LNCaP clone FGC (cell line): ENCODE results near the gene SNPH.

Experiments
- DNase-seq: peaks from one replicate; pipeline ENCODE4 v3.0.0-alpha.2; 2011; ENCODE audit warnings: low read depth
- H3K4me3 ChIP-seq: 2 replicates; pipeline ENCODE4 v1.5.1; 2011; ENCODE audit warnings: mild to moderate bottlenecking, low read depth, low read length, control low read depth
- TF ChIP-seq, protein P1 (sequence below): IDR thresholded peaks from 2 replicates; pipeline ENCODE4 v1.5.1; 2012; ENCODE audit warnings: mild to moderate bottlenecking; ENCODE audit not compliant: control insufficient read depth, insufficient read depth; ENCODE audit errors: extremely low read depth

The SNPH gene

DNA sequence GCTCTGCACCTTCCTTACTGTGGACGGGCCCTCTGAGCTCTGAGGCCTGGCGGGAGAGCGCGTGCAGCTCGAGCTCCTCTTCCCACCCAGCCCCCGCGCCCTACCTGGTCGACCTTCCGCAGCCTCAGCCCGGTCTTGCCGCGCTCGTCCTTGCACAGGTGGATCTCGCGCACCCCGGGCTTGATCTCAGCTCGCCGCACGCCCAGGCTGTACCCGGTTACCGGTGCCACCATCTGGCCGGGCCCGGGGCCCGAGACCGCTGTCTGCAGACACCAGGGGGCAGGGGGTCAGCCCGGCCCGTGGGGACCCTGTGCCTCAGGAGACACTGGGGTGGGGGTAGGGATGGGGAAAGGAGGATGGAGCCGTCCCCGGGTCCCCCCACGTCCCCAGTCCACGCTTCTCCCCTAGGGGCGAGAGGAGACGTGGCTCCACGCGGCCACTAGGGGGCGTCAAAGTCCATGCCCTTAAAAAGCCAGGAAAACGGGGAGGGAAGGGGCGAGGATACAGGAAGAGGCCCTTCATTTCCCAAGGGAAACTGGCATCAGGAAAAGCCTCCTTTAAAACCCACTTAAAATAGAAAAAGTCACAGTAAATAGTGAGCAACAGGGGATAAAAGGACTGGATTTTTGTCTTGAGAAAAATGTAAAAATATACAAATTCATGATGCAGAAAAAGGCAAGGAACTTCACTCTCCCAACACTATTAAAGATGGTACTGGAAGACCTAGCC is 47.3 kb downstream of the SNPH start:
- TF ChIP-seq, protein P1, sequence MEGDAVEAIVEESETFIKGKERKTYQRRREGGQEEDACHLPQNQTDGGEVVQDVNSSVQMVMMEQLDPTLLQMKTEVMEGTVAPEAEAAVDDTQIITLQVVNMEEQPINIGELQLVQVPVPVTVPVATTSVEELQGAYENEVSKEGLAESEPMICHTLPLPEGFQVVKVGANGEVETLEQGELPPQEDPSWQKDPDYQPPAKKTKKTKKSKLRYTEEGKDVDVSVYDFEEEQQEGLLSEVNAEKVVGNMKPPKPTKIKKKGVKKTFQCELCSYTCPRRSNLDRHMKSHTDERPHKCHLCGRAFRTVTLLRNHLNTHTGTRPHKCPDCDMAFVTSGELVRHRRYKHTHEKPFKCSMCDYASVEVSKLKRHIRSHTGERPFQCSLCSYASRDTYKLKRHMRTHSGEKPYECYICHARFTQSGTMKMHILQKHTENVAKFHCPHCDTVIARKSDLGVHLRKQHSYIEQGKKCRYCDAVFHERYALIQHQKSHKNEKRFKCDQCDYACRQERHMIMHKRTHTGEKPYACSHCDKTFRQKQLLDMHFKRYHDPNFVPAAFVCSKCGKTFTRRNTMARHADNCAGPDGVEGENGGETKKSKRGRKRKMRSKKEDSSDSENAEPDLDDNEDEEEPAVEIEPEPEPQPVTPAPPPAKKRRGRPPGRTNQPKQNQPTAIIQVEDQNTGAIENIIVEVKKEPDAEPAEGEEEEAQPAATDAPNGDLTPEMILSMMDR, result peak; percentile 92
- no peak for DNase-seq
- H3K4me3 ChIP-seq, result no peak overlapping the region

DNA sequence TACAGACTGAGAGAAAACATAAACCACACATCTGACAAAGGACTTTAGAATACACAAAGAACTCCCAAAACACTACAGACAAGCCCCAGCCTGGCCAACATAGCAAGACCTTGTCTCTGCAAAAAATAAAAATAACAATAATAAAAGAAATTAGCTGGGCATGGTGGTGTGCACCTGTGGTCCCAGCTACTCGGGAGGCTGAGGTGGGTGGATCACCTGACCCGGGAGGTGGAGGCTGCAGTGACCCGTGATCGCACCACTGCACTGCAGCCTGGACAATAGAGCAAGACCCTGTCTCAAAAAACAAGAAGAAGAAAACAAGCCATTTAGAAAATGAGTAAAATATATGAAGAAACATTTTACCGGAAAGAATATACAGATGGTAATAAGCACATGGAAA is 49.7 kb downstream of the SNPH start:
- H3K4me3 ChIP-seq, result no peak overlapping the region
- no peak for DNase-seq
- TF ChIP-seq, protein P1, result no peak

DNA sequence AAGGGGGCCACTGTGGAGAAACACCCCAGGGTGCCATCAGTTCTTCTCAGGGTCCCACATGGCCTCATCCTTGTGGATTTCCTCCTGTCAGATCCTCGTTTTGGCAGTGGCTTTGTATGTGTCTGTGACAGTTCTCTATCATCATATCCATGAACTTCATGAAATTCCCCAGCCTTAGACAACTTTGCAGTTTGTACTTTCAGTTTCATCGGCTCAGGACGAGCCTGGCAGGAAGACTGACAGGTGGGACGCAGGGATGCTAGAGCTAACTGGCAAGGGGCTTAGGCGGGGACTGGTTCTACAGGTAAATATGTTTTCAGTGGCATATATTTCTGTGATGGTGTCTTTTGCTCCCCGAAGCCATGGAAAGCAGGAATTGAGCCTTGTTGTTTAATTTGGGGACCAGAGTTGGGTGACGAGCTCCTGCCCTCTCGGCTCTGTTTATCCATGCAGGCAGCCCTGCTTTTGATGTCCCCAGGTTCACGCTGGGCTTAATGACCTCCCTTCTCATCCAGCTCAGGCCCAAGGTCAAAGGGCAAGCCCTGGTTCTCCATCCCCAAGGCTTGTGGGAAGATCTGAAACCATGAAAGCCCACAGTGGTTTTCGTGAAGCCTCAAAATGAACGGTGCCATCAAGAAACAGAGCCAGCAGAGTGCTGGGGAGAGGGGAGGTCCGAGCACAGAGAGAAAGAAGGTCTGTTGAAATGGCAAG is 51.6 kb downstream of the SNPH start:
- TF ChIP-seq, protein P1, result no peak
- no peak for DNase-seq
- no peak overlapping the region for H3K4me3 ChIP-seq

DNA sequence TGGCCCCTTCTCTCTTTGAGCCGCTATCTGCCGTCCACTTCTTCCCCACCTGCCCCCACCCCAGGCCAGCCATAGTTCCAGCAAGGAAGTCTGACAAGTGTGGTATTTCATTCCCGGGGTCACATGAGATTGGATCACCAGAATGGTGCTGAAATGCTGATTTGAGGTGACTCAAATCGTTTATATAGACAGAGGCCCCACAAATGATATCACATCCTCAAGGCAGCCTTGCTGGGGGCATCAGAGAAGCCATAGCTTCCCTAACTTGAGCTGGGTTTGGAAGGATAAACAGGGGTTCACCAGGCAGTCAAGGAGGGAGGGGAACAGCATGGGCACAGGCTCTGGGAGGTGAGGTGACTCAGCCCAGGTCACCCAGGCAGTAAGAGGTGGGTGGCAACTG is 53.0 kb downstream of the SNPH start:
- no peak for DNase-seq
- TF ChIP-seq, protein P1, result no peak
- H3K4me3 ChIP-seq, result no peak overlapping the region

DNA sequence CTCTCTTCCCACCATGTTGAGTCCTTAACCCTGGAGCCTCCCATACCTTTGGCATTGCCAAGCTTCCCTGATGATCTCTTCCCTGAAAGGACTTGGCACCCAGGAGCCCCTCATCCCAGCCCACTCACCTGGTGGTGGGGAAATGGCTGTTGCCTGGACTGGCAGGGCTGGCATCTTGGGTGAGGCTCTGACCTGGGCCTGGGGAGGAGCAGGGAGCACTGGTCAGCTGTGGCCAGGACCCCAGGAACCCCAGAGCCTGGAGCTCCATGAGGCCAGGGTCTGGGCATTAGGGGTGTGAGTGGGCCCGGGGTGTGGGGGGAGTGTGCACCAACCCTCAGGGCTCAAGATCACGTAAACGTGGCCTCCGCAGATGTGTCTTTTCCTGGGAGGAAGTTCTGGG is 53.4 kb downstream of the SNPH start:
- DNase-seq, result no peak
- H3K4me3 ChIP-seq, result no peak overlapping the region
- TF ChIP-seq, protein P1, result no peak

DNA sequence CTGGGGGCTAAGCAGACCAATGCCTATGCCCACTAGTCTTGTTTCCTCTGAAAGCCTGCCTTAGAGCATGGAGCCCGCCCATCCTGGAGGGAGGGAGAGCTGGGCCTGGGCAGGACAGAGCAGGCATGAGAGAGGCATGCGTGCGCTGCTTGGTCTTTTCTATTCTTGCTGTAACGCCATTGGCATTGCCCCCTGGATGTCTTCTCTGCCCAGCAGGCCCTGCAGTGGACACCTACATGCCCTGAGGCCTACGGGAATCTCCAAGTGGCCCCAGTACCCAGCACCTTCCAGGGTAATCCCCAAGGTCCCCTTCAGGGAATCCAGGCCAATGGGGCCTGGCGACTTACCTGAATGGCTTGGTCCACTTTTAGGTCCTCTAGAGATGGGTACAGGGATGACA is 53.9 kb downstream of the SNPH start:
- DNase-seq, result no peak
- no peak overlapping the region for H3K4me3 ChIP-seq
- TF ChIP-seq, protein P1, result no peak
